ENCODE results near the gene PITX1.
"Not testable (repeated sequence)": the region's sequence is repeated elsewhere in the genome, so short reads cannot be mapped to it uniquely, and the experiment has no call there.

The PITX1 gene

GRCh38 chr5:135033901-135034235 is at the start of gene PITX1:
Gene PITX1 (minus strand): TSS chr5:135034228. CDS start chr5:135033881, 347 bp downstream.
- no peak for DNase-seq (ENCODE audit: low read depth)

DNA sequence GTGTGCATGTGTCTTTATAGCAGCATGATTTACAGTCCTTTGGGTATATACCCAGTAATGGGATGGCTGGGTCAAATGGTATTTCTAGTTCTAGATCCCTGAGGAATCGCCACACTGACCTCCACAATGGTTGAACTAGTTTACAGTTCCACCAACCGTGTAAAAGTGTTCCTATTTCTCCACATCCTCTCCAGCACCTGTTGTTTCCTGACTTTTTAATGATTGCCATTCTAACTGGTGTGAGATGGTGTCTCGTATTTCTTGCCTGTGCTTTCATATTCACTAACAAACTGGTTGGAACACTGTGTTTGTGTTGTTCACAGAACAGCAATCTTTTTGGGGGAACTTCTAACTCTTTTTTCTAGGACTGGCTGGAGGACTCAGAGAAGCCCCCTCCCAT is 49.3 kb upstream of the PITX1 start:
- not testable (repeated sequence) for DNase-seq (ENCODE audit: low read depth)

DNA sequence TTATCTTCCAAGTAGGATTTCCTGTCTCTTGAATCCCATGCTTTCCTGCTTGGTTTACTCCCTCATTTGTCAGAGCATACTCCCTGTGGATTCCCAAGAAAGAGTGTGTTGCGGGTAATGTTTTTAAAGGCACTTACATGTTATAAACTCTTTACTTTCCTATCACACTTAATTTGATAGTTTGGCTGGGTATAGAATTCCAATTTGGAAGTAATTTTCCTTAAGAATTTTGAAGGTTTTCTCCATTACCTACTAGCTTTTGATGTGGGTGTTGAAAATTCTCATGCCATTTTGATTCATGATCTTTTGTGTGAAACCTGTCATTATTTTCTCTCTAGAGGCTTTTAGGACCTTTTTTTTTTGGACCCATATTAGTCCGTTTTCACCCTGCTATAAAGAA is 47.2 kb upstream of the PITX1 start:
- DNase-seq (ENCODE audit: low read depth), result no peak

DNA sequence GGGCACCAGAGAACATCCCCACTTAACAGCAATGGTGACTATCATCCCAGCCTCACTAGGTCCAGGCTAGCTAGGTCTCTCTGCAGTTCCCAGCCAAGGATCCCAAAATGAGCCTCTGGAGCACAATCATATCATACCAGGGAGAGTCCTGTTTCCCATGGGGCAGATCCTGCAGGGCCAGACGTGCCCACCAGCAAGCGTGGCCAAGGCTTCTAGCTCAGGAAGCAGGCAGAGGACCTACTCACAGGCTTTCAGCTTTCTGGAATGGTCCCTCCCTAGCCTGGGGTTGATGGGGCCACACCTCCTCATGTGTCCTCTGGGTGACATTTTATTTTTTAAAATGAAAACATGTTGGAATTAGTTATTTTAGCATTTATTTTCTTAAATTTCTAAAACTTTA is 45.7 kb upstream of the PITX1 start:
- no peak for DNase-seq (ENCODE audit: low read depth)

- DNase-seq (ENCODE audit: low read depth), result no peak
Observed at GRCh38 chr5:135079099-135079681, 45.2 kb upstream of the PITX1 start.

DNA sequence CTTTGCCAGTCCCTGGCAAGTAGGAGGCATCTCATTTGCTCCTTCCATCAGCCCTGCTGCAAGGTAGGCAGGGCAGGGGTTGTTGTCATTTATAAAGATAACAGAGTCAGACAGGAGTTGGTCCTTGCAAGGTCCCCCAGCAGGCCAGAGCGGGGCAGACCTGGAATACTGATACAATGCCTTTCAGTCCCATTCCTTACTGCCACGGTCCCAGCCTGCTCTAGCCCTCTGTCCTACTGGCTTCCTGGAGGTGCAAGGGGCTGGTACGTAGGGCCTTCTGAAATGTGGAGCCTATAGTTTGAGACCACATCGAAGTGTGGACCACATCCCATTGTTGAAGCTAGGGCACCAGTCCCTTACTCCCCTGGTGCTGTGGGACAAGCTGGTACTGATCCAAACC is 42.8 kb upstream of the PITX1 start:
- no peak for DNase-seq (ENCODE audit: low read depth)

DNA sequence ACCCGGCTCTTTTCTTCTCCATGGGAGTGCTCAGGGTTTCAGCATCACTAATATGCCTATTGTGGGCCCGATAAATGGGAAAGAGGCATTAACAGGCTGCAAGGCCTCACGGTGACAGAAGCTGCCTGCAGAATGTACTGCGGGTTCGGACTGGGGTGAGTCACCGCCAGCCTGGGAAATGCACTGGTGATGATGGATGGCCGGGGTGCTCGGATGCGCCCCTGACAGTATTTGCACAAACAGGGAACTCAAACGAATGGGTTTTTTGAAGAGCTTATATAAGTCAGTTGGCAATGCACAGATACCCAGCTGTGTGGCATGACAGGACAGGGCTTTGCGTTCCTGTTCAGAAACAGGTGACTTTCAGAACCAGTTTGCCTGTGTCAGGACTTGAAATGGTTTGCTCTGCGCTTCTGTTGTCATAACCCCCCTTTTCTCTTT is 42.0 kb upstream of the PITX1 start:
- no peak for DNase-seq (ENCODE audit: low read depth)

DNA sequence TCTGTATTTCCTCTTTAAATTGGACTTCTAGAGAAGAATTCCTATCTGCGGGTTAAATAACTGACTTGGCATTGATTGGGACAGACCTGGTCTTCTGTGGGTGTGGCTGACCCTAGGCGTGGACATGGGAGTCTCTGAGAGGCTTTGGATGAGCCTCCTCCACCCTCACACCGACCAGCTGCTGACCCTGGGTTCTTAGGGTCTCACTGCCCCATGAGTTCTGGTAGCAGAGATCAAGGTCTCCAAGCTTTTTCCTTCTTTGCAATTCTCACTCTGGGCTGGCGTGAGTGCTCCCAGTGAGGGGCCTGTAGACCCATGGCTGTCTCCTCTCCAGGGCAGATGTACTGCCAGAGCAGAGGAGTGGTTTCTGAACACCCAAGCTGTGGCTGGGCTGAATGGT is 41.6 kb upstream of the PITX1 start:
- no peak for DNase-seq (ENCODE audit: low read depth)

- DNase-seq (ENCODE audit: low read depth), result no peak
Observed at GRCh38 chr5:135073761-135074345, 39.8 kb upstream of the PITX1 start.

DNA sequence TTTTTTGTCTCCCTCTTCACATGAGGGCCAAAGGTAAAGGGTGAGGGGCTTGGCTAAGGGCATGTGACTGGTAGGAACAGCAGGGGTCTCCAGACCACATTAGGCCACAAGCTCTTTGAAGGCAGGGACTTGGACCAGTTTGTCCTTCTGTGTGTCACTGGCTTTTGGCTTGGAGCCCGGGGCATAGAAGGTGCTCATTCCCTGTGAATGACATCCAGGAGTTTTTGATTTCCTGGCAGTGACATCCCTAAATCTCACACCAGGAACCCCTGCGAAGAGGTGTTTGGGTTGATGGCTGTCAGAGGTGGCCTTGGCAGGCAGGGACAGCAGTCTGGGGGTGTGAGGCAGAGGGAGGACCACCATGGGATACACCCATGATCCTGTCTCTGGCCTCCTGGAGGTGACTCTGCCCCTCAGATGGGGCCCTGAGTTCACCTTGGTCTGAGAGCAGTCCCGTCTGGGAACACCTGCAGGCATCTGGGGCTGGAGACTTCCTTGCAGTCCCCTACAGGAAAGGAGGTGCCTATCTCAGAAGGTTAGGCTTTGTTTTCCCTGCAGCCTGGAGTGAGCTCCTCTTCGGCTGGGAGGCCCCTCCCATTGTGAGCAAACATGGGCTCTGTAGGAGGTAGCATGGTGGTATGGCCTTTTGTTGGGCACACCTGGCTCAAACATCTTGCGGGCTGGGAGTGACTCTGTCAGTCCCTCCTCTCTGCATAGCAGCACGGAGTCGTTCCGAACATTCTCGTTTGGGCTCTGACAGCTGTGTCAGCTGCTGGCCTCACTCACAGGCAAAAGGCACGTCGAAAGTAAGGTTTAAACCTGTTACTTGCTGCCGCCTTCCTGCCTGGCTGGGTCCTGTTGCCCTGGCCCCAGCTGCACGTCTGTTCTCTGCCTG is 38.6 kb upstream of the PITX1 start:
- DNase-seq (ENCODE audit: low read depth), result no peak

GRCh38 chr5:135071311-135071710 is 37.3 kb upstream of the PITX1 start:
- no peak for DNase-seq (ENCODE audit: low read depth)

GRCh38 chr5:135069895-135070657 is 36.0 kb upstream of the PITX1 start:
- DNase-seq (ENCODE audit: low read depth), result no peak

DNA sequence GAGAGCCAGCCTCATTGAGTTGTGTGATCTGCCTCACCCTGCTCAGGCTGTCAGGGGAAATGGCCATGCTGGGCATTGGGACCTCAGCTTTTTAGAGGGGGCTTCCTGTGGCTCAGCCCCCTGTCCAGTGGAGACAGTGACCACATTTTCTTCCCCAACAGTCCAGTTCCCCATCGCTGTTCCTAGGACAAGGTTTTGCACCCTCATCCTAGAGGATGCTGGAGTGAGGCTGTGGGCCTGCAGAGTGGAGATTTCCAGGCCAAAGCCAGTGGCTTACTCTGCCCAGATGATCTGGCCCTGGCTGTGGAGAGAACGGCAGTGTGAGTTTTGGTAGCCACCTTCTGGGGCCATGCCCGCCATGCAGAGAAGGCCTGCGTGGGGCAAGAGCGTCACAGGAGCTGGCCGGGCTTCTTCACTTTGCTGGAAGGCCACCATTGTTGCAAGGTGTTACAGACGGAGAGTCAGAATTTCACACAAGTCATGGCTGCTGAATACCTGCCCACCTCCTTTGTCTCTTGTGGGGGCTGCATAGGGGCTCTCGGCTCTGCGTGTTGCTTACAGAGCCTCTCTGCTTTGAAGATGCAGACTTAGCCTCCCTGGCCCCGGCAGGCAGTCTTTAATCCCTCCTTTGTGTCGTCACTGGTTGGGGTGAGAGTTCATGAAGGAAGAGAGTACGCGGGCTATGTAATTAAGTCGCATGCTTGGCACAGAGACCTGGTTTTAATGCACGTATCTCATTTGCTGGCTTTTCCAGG is 35.2 kb upstream of the PITX1 start:
- DNase-seq (ENCODE audit: low read depth), result no peak

DNA sequence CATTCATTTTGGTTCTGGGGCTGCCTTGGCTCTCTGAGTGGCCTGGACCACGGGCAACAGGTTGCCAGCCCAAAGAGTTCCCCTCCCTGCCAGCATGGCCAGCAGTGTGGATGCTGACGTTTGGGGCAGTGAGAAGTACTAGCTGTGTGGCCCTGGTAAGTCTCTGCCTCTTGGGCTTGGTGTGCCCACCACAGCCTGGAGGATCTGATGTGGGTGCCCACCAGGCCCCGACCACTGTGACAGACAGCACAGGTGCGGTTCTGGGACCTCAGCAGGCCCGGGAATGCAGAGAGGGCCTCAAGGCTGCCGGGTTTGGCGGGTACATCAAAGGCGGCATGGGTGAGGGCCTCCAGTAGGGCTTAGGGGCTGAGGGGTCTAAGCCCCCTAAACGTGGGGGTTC is 33.6 kb upstream of the PITX1 start:
- DNase-seq (ENCODE audit: low read depth), result no peak

DNA sequence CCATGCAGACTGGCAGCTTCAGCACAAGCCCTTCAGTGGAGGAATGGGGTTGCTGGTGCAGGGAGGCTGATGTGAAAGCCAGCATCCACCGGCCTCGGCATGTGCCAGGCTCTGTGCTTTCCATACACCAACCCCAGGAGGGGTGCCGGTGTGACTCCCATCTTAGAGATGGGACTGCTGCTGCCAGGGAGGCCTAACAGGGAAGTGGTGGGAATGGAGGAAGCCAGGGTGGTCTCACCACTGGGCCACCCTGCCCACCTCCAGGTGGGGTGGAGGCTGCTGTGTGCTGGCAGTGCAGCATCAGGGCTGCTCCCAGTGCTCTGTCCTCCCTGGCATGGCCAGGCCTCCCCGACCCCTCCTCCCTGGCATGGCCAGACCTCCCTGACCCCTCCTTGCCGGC is 32.8 kb upstream of the PITX1 start:
- DNase-seq (ENCODE audit: low read depth), result no peak

DNA sequence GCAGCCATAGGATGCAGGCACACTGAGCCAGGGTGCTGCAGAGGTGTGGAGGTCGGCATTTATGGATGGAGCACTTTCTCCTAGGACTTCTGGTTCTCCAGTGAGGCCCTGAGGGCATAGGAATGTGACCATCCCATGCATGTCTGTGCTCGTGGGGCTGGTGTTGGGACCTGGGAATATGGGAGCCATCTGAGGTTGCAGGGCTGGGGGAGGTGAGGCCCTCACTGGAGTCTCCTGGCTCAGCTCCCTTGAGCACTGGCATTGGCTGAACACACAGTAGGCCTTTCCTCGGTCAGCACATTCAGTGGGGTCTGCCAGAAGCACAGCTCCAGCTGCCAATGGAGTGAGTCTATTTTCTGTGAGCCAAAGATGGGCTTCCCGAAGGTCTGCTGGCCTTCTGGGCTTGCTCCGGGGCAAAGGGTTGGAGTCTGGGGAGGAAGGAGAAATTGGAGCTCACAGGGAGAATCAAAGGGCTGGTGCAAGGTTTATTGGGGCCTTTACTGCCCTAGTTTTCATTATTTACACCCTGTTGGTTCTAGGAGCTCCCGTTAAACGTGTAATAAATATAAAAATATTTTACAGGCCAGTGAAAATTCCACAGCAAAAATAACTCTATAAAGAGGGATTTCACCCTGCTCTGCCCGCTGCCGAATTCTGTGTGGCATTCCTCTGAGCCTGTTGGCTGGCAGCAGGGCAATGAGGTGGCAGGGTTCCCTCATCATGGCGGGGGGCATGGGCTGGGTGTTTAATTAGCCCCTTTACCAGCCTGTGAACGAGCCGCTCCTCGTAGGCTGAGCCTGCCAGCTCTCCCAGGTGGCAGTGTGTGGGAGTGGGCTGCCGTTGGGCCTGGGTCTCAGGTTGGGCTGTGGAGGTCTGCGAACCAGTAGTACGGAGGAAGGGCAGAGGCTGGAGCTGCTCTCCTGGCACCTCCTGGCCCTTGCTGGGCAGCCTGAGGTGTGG is 31.6 kb upstream of the PITX1 start:
- DNase-seq (ENCODE audit: low read depth), result no peak

GRCh38 chr5:135064235-135064570 is 30.2 kb upstream of the PITX1 start:
- no peak for DNase-seq (ENCODE audit: low read depth)

DNA sequence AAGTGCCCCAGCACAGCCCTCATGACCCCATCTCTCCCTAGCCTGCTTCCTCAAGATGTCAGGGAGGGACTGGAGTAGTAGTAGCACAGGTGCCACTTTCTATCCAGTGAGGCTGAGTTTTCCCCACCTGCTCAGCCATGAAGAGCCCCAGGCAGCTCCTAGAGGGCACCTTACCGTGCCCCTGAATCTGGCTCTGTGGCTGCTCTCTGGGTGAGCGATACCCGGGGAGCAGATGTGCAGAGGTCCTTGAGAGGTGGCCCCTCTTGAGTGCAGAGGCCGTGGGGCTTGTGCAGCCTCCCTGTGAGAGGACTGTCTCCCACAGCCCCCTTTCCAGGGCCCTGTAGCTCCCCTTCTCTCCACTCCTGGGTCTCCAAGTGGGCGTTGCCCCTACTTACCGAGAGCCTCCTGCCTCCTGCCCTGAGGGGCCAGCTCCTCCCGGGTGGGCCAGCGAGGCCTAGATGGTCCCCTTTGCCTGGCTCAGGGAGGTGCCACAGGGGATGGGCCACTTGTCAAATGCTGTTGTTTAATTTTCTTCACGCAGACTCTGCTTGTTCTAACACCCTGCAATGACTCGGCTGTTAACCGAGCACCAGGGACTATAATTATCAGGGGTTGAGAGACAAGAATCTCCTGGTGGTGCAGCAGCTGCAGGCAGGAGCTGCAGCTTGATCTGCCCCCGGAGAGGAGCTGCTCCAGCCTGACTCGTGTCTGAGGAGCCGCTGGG is 29.6 kb upstream of the PITX1 start:
- no peak for DNase-seq (ENCODE audit: low read depth)

GRCh38 chr5:135063056-135063445 is 29.0 kb upstream of the PITX1 start:
- no peak for DNase-seq (ENCODE audit: low read depth)
